ENCODE results near the gene ITPR1.

The ITPR1 gene

GRCh38 chr3:4462369-4463040 is 30.6 kb upstream of the ITPR1 start:
- no peaks in the 10 kb centered on the region for H3K27me3 ChIP-seq (replicated peaks; ENCODE audit: control insufficient read depth, insufficient read depth, low read length, poor library complexity, severe bottlenecking)
- no peak overlapping the region for H3K4me3 ChIP-seq (ENCODE audit: insufficient read depth, low read depth, low read length, poor library complexity, severe bottlenecking)
- H3K4me1 ChIP-seq (ENCODE audit: control insufficient read depth, insufficient read depth, low read length, poor library complexity, severe bottlenecking): peaks cover 5% of the 10 kb centered on the region
- DNase-seq: no peak
- H3K36me3 ChIP-seq (ENCODE audit: control insufficient read depth, insufficient read depth, low read length): no peaks in the 10 kb centered on the region
- H3K9me3 ChIP-seq (ENCODE audit: control insufficient read depth, low read length): no peaks in the 10 kb centered on the region
- no peak overlapping the region for H3K27ac ChIP-seq (ENCODE audit: insufficient read depth, low read length, poor library complexity, severe bottlenecking)

GRCh38 chr3:4464576-4464975 is 28.6 kb upstream of the ITPR1 start:
- DNase-seq: no peak
- peaks cover 5% of the 10 kb centered on the region for H3K4me1 ChIP-seq (ENCODE audit: control insufficient read depth, insufficient read depth, low read length, poor library complexity, severe bottlenecking)
- H3K27me3 ChIP-seq (replicated peaks; ENCODE audit: control insufficient read depth, insufficient read depth, low read length, poor library complexity, severe bottlenecking): no peaks in the 10 kb centered on the region
- no peaks in the 10 kb centered on the region for H3K36me3 ChIP-seq (ENCODE audit: control insufficient read depth, insufficient read depth, low read length)
- H3K4me3 ChIP-seq (ENCODE audit: insufficient read depth, low read depth, low read length, poor library complexity, severe bottlenecking): no peak overlapping the region
- H3K27ac ChIP-seq (ENCODE audit: insufficient read depth, low read length, poor library complexity, severe bottlenecking): no peak overlapping the region
- H3K9me3 ChIP-seq (ENCODE audit: control insufficient read depth, low read length): no peaks in the 10 kb centered on the region

DNA sequence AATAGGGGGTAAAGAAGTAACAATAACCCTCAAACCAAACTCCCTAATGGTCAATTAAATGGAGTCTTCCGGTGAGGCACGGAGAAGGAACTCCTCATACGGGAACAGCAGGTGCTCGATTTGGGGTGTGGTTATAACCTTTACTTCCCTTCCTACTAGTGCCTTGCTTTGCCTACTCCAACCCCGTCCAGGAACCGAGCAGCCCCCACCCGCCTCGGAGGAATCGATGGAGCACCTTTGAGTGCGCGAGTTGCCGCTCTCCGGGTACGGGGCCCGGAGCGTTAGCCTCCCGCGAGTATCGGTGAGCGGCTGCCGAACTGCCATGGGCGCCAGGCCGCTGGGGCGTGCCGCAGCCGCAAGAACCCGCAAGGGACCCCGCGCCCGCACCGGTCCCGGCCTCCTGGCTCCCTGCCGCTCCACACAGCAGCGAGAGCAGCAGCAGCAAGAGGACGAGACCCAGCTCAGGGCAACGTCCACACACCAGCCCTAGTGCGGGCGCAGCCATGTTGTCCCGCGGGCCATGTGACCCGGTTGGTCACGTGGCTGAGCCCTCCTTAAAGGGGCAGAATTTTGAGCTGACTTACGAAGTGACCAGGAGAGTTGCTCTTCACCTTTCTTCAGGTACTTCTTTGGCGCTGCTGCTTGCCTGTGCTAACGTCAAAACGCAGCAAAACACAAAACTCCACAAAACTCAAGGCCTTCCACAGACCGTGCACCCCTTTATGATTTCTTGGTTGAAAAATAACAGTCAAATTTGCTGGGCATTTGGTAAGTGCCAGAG is 26.2 kb upstream of the ITPR1 start, which contains the start of gene SUMF1:
SUMF1 (minus strand) TSS at position 529 of the 781 bp plus-strand sequence; CDS start at position 505, 24 bp downstream.
- Histone ChIP-seq H3K4me1 (ENCODE audit: control insufficient read depth, insufficient read depth, low read length, poor library complexity, severe bottlenecking) (peaks cover 5% of the 10 kb centered on the region), H3K27ac (ENCODE audit: insufficient read depth, low read length, poor library complexity, severe bottlenecking) (peak within 1 kb of the TSS; percentile 68), H3K4me3 (ENCODE audit: insufficient read depth, low read depth, low read length, poor library complexity, severe bottlenecking) (peak within 1 kb of the TSS; percentile 92), H3K36me3 (ENCODE audit: control insufficient read depth, insufficient read depth, low read length) (no peaks in the 10 kb centered on the region), H3K27me3 (replicated peaks; ENCODE audit: control insufficient read depth, insufficient read depth, low read length, poor library complexity, severe bottlenecking) (no peaks in the 10 kb centered on the region), H3K9me3 (ENCODE audit: control insufficient read depth, low read length) (no peaks in the 10 kb centered on the region)
- DNase-seq: peak; percentile 55 to 67 (median 60)

DNA sequence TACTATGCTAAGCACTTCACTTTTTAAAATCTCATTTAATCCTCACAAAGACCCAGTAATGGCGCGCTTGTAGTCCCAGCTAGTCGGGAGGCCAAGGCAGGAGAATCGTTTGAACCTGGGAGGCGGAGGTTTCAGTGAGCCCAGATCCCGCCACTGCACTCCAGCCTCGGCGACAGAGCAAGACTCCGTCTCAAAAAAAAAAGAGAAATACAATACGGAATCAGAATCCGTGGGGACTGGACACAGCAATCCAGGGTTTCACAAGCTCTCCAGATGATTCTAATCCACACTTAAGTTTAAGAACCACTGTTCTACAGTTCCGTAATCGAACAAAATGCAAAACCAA is 25.7 kb upstream of the ITPR1 start:
- Histone ChIP-seq H3K27me3 (replicated peaks; ENCODE audit: control insufficient read depth, insufficient read depth, low read length, poor library complexity, severe bottlenecking) (no peaks in the 10 kb centered on the region), H3K9me3 (ENCODE audit: control insufficient read depth, low read length) (no peaks in the 10 kb centered on the region), H3K4me1 (ENCODE audit: control insufficient read depth, insufficient read depth, low read length, poor library complexity, severe bottlenecking) (peaks cover 5% of the 10 kb centered on the region), H3K4me3 (ENCODE audit: insufficient read depth, low read depth, low read length, poor library complexity, severe bottlenecking) (peak overlapping the region; percentile 92), H3K27ac (ENCODE audit: insufficient read depth, low read length, poor library complexity, severe bottlenecking) (peak overlapping the region; percentile 68), H3K36me3 (ENCODE audit: control insufficient read depth, insufficient read depth, low read length) (no peaks in the 10 kb centered on the region)
- no peak for DNase-seq

GRCh38 chr3:4471907-4472306 is 21.2 kb upstream of the ITPR1 start:
- H3K27ac ChIP-seq (ENCODE audit: insufficient read depth, low read length, poor library complexity, severe bottlenecking): no peak overlapping the region
- H3K4me1 ChIP-seq (ENCODE audit: control insufficient read depth, insufficient read depth, low read length, poor library complexity, severe bottlenecking): no peaks in the 10 kb centered on the region
- H3K27me3 ChIP-seq (replicated peaks; ENCODE audit: control insufficient read depth, insufficient read depth, low read length, poor library complexity, severe bottlenecking): no peaks in the 10 kb centered on the region
- DNase-seq: no peak
- no peaks in the 10 kb centered on the region for H3K9me3 ChIP-seq (ENCODE audit: control insufficient read depth, low read length)
- H3K4me3 ChIP-seq (ENCODE audit: insufficient read depth, low read depth, low read length, poor library complexity, severe bottlenecking): no peak overlapping the region
- H3K36me3 ChIP-seq (ENCODE audit: control insufficient read depth, insufficient read depth, low read length): no peaks in the 10 kb centered on the region

DNA sequence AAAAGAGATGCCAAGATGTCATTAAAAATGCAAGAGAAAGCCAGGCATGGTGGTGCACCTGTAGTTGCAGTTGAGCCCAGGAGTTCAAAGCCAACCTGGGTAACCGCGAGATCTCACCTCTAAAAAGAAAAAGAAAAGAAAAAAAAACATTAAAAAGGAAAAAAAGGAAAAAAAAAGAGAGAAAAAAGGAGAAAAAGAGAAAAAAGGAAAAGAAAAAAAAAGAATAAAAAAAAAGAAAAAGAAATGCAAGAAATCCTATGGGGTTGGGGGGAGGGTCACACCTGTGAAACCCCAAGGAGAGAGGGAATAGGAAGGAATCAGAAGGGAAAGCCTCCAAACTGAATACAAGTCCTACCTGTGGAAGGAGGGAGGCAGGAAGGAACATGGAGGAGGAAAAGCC is 20.8 kb upstream of the ITPR1 start:
- no peaks in the 10 kb centered on the region for H3K36me3 ChIP-seq (ENCODE audit: control insufficient read depth, insufficient read depth, low read length)
- no peak overlapping the region for H3K4me3 ChIP-seq (ENCODE audit: insufficient read depth, low read depth, low read length, poor library complexity, severe bottlenecking)
- H3K27ac ChIP-seq (ENCODE audit: insufficient read depth, low read length, poor library complexity, severe bottlenecking): no peak overlapping the region
- no peak for DNase-seq
- H3K27me3 ChIP-seq (replicated peaks; ENCODE audit: control insufficient read depth, insufficient read depth, low read length, poor library complexity, severe bottlenecking): no peaks in the 10 kb centered on the region
- H3K9me3 ChIP-seq (ENCODE audit: control insufficient read depth, low read length): no peaks in the 10 kb centered on the region
- no peaks in the 10 kb centered on the region for H3K4me1 ChIP-seq (ENCODE audit: control insufficient read depth, insufficient read depth, low read length, poor library complexity, severe bottlenecking)

DNA sequence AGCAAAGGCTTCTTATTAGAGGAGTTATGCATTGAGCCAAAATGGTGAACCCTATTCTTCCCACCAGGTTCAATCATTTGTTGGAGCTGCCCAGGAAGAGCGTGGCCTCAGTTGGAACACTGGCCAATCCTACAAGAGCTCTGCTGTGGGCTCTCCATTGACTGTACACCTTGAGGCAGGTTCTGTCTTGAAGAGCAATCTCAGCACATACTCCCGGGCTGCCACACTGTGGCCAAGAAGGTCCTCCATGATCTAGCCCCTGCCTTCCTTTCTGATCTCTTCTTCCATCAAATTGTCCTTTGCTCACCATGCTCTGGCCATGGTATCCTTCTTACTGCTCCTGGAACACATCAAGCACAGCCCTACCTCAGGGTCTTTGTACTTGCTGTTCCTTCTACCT is 20.4 kb upstream of the ITPR1 start:
- H3K27ac ChIP-seq (ENCODE audit: insufficient read depth, low read length, poor library complexity, severe bottlenecking): no peak overlapping the region
- no peak overlapping the region for H3K4me3 ChIP-seq (ENCODE audit: insufficient read depth, low read depth, low read length, poor library complexity, severe bottlenecking)

GRCh38 chr3:4474683-4475490 is 18.3 kb upstream of the ITPR1 start:
- no peak overlapping the region for H3K27ac ChIP-seq (ENCODE audit: insufficient read depth, low read length, poor library complexity, severe bottlenecking)
- no peaks in the 10 kb centered on the region for H3K36me3 ChIP-seq (ENCODE audit: control insufficient read depth, insufficient read depth, low read length)
- H3K9me3 ChIP-seq (ENCODE audit: control insufficient read depth, low read length): no peaks in the 10 kb centered on the region
- H3K4me1 ChIP-seq (ENCODE audit: control insufficient read depth, insufficient read depth, low read length, poor library complexity, severe bottlenecking): no peaks in the 10 kb centered on the region
- no peaks in the 10 kb centered on the region for H3K27me3 ChIP-seq (replicated peaks; ENCODE audit: control insufficient read depth, insufficient read depth, low read length, poor library complexity, severe bottlenecking)
- DNase-seq: no peak
- H3K4me3 ChIP-seq (ENCODE audit: insufficient read depth, low read depth, low read length, poor library complexity, severe bottlenecking): no peak overlapping the region

More for the DNA sequence above, 20.4 kb upstream of the ITPR1 start:
- Histone ChIP-seq H3K36me3 (ENCODE audit: control insufficient read depth, insufficient read depth, low read length) (no peaks in the 10 kb centered on the region), H3K27me3 (replicated peaks; ENCODE audit: control insufficient read depth, insufficient read depth, low read length, poor library complexity, severe bottlenecking) (no peaks in the 10 kb centered on the region), H3K4me1 (ENCODE audit: control insufficient read depth, insufficient read depth, low read length, poor library complexity, severe bottlenecking) (no peaks in the 10 kb centered on the region), H3K9me3 (ENCODE audit: control insufficient read depth, low read length) (no peaks in the 10 kb centered on the region)
- DNase-seq: no peak

DNA sequence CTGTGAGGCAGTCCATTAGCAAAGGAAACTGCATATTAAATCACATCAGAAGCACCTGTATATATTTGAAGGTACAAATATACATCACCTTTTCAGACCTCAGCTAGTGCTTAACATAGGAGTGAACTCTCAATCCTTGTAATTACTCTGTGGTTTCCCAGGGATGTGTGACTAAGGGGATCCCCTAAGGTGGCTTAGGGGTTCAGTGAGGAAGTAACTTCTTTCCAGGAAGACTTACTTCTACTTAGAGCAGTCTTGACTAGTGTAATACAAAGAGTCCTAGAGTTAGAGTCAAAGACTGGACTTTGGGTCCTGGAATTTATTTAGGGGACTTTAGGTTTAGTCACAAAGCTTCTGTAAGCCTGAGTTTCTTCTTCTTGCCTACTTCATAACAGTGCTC is 17.3 kb upstream of the ITPR1 start:
- H3K9me3 ChIP-seq (ENCODE audit: control insufficient read depth, low read length): no peaks in the 10 kb centered on the region
- H3K36me3 ChIP-seq (ENCODE audit: control insufficient read depth, insufficient read depth, low read length): no peaks in the 10 kb centered on the region
- no peak overlapping the region for H3K27ac ChIP-seq (ENCODE audit: insufficient read depth, low read length, poor library complexity, severe bottlenecking)
- no peaks in the 10 kb centered on the region for H3K27me3 ChIP-seq (replicated peaks; ENCODE audit: control insufficient read depth, insufficient read depth, low read length, poor library complexity, severe bottlenecking)
- H3K4me3 ChIP-seq (ENCODE audit: insufficient read depth, low read depth, low read length, poor library complexity, severe bottlenecking): no peak overlapping the region
- H3K4me1 ChIP-seq (ENCODE audit: control insufficient read depth, insufficient read depth, low read length, poor library complexity, severe bottlenecking): no peaks in the 10 kb centered on the region
- no peak for DNase-seq

DNA sequence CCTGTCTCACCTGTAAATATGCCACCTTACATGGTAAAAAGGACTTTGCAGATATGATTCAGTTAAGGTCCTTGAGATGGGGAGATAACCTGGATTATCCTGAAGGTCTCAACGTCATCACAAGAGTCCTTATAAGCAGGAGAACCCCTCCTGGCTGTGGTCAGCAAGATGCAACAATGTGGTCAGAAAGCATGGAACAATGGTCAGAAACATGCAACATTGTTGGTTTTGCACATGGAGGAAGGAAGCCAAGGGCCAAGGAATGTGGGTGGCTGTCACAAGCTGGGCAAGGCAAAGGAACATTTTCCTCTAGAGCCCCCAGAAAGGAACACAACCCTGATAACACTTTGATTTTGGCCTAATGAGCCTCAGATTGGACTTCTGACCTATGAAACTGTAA is 16.7 kb upstream of the ITPR1 start:
- DNase-seq: no peak
- H3K4me3 ChIP-seq (ENCODE audit: insufficient read depth, low read depth, low read length, poor library complexity, severe bottlenecking): no peak overlapping the region
- H3K27ac ChIP-seq (ENCODE audit: insufficient read depth, low read length, poor library complexity, severe bottlenecking): no peak overlapping the region
- no peaks in the 10 kb centered on the region for H3K4me1 ChIP-seq (ENCODE audit: control insufficient read depth, insufficient read depth, low read length, poor library complexity, severe bottlenecking)
- H3K9me3 ChIP-seq (ENCODE audit: control insufficient read depth, low read length): no peaks in the 10 kb centered on the region
- no peaks in the 10 kb centered on the region for H3K27me3 ChIP-seq (replicated peaks; ENCODE audit: control insufficient read depth, insufficient read depth, low read length, poor library complexity, severe bottlenecking)
- H3K36me3 ChIP-seq (ENCODE audit: control insufficient read depth, insufficient read depth, low read length): no peaks in the 10 kb centered on the region

Data from effector memory CD4-positive, alpha-beta T cell (primary cell).